Common myeloid progenitor, CD34-positive (primary cell): Measurements from ENCODE around the gene ARHGAP15.

Experiments
- CTCF ChIA-PET: fragments of 350-600 bp; sonication (Branson Sonifier 250); formaldehyde crosslinking; loops from one replicate; lab custom pipeline; 2021; ENCODE audit warnings: antibody characterized with exemption; lab: Charles Lee
- POLR2A ChIA-PET: fragments of 350-600 bp; sonication (Branson Sonifier 250); formaldehyde crosslinking; loops from one replicate; lab custom pipeline; 2021; ENCODE audit warnings: antibody characterized with exemption; lab: Charles Lee
- DNase-seq, 3 donors: peaks; one replicate each; pipeline versions ENCODE4 v3.0.0 to v3.0.0-alpha.2; 2013
- H3K27ac ChIP-seq, 2 experiments: 1 replicate in 1 of 2; 2 replicates in 1 of 2; pipeline ENCODE4 v1.7.0; 2013; ENCODE audit warnings: inconsistent platforms in 2 of 2, low read length in 2 of 2, mild to moderate bottlenecking in 2 of 2, low read depth in 1 of 2, moderate library complexity in 1 of 2; ENCODE audit not compliant: severe bottlenecking in 2 of 2, insufficient read depth in 1 of 2, poor library complexity in 1 of 2
- H3K27me3 ChIP-seq, 5 experiments: replicated peaks in 2 of 5; 1 replicate in 3 of 5; 2 replicates in 2 of 5; pipeline versions ENCODE4 v1.6.1 to v1.7.0; 2013; ENCODE audit warnings: low read length in 4 of 5, mild to moderate bottlenecking in 2 of 5, moderate library complexity in 2 of 5, inconsistent platforms in 1 of 5; ENCODE audit not compliant: insufficient read depth in 5 of 5, control insufficient read depth in 4 of 5
- H3K36me3 ChIP-seq, 4 experiments: 1 replicate in 2 of 4; 2 replicates in 2 of 4; pipeline versions ENCODE4 v1.6.1 to v1.7.0; 2013; ENCODE audit warnings: low read length in 3 of 4, control low read depth in 1 of 4, mild to moderate bottlenecking in 1 of 4; ENCODE audit not compliant: control insufficient read depth in 4 of 4, insufficient read depth in 4 of 4
- H3K4me1 ChIP-seq, 4 experiments: 1 replicate in 3 of 4; 2 replicates in 1 of 4; pipeline versions ENCODE4 v1.6.1 to v1.7.1; 2013; ENCODE audit warnings: low read length in 3 of 4, mild to moderate bottlenecking in 3 of 4, control low read depth in 1 of 4, inconsistent platforms in 1 of 4, moderate library complexity in 1 of 4; ENCODE audit not compliant: control insufficient read depth in 4 of 4, insufficient read depth in 4 of 4; ENCODE audit errors: control extremely low read depth in 1 of 4
- H3K4me3 ChIP-seq, 7 experiments: 1 replicate in 4 of 7; 2 replicates in 3 of 7; pipeline versions ENCODE4 v1.5.1 to v1.7.0; 2013; ENCODE audit warnings: mild to moderate bottlenecking in 7 of 7, low read length in 6 of 7, moderate library complexity in 6 of 7, inconsistent platforms in 2 of 7, low read depth in 2 of 7, control low read depth in 1 of 7; ENCODE audit not compliant: insufficient read depth in 4 of 7, control insufficient read depth in 1 of 7; ENCODE audit errors: extremely low read depth in 1 of 7
- H3K9me3 ChIP-seq, 5 experiments: 1 replicate in 4 of 5; 2 replicates in 1 of 5; pipeline versions ENCODE4 v1.6.1 to v1.7.1; 2013; ENCODE audit warnings: low read length in 4 of 5, mild to moderate bottlenecking in 2 of 5, inconsistent platforms in 1 of 5, low read depth in 1 of 5, moderate library complexity in 1 of 5; ENCODE audit not compliant: control insufficient read depth in 4 of 5, insufficient read depth in 2 of 5; ENCODE audit errors: control extremely low read depth in 1 of 5
- WGBS: methylation state at CpG from one replicate; pipeline ENCODE4 v1.1.5; 2013; ENCODE audit not compliant: insufficient coverage; 5-methylcytosine and 5-hydroxymethylcytosine counted together

Gene ARHGAP15

DNA sequence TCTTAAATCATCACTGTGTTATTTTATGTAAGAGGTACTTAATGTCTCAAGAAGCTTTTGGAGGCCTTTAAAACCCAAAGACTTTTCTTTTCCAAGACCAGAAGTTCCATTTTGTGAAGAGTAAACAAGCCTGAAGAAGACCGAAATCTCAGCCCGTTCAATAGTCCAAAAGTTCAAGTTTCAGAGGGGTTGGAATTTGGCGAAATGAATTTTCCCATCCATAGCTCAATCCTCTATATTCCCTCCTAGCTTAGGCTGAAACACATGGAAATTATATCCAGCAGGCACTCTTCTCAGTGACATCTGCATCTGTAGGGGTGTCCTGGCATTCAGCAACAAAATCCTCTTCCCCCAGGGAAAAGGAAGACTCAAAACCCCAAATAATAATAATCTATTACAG, 344.6 kb downstream of the ARHGAP15 start:
- no peak overlapping the region for H3K4me3 ChIP-seq
- no peak for DNase-seq
- ChIA-PET POLR2A (no interaction called here), CTCF (no interaction called here)
- H3K9me3 ChIP-seq = no peaks in the 10 kb centered on the region
- H3K27me3 ChIP-seq = no peaks in the 10 kb centered on the region
- WGBS = 95% methylated on average over 3 of the region's 3 CpGs
- H3K36me3 ChIP-seq = peaks cover 6 to 14% (median 10%) of the 10 kb centered on the region in 4 experiments
- H3K4me1 ChIP-seq = peaks cover 0 to 2% (median 0%) of the 10 kb centered on the region in 4 experiments
- H3K27ac ChIP-seq = no peak overlapping the region

DNA sequence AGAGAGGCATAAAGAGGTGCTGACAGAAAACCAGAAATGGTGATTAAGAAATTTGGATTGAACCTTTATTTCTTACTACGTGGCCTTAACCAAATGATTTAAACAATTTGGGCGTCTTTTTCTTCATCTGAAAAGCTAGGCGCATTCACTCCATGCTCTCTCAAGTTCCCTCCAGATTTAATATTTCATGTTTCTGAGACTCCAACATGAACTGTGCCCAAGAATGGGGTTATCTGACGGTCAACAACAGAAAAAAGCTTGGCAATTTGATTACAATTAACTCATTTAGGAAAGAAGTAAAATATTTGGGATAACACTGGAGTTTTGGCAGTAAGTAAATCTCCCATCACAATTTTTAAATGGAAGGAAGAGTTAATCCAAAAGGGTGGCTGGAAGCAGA, 345.4 kb downstream of the ARHGAP15 start:
- Histone ChIP-seq H3K27me3 (no peaks in the 10 kb centered on the region), H3K4me1 (peaks cover 0 to 2% (median 0%) of the 10 kb centered on the region in 4 experiments), H3K36me3 (peaks cover 6 to 14% (median 10%) of the 10 kb centered on the region in 4 experiments), H3K4me3 (no peak overlapping the region), H3K9me3 (no peaks in the 10 kb centered on the region), H3K27ac (no peak overlapping the region)
- CTCF ChIA-PET = no interaction called here
- DNase-seq = no peak
- 96% methylated on average over 3 of the region's 4 CpGs for WGBS
- POLR2A ChIA-PET = no interaction called here

DNA sequence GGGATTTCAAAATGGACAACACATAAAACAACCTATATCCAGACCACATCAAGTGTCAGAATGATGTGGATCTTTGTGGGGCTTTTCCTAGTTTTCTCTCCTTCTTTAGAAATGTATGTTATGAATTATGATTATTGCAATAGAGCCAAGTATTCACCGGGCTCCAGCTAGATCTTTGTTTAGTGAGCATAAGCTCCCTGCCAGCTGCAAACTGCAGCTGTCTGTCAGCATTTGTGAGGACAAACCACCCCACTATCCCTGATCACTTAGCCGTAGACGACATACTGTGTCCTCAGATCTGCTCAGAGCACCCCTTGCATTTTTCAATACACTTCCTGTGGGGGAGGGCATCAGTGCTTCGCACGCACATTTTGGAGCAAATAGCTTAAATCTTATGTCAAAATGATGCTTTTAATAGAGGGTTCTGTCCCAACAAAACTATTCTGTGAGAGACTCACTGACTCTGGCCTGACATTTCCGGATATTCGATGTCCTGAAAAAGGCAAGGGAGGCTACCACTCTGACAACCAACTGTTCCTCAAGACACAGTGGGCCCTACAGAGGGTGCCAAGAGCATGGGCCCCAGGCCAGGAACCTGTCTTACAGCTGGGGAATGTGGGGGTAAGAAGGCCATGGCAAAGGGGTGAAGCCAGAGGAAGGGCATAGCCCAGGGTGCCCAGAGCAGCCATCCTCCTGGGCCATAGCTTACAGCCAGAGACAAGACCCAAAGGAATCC, 346.0 kb downstream of the ARHGAP15 start:
- CTCF ChIA-PET = no interaction called here
- WGBS = 92% methylated on average over 5 of the region's 7 CpGs
- no peak overlapping the region for H3K4me3 ChIP-seq
- POLR2A ChIA-PET = no interaction called here
- H3K4me1 ChIP-seq = peaks cover 0 to 3% (median 0%) of the 10 kb centered on the region in 4 experiments
- peaks cover 6 to 14% (median 10%) of the 10 kb centered on the region in 4 experiments for H3K36me3 ChIP-seq
- H3K27me3 ChIP-seq = no peaks in the 10 kb centered on the region
- H3K27ac ChIP-seq = no peak overlapping the region
- DNase-seq = no peak
- no peaks in the 10 kb centered on the region for H3K9me3 ChIP-seq

DNA sequence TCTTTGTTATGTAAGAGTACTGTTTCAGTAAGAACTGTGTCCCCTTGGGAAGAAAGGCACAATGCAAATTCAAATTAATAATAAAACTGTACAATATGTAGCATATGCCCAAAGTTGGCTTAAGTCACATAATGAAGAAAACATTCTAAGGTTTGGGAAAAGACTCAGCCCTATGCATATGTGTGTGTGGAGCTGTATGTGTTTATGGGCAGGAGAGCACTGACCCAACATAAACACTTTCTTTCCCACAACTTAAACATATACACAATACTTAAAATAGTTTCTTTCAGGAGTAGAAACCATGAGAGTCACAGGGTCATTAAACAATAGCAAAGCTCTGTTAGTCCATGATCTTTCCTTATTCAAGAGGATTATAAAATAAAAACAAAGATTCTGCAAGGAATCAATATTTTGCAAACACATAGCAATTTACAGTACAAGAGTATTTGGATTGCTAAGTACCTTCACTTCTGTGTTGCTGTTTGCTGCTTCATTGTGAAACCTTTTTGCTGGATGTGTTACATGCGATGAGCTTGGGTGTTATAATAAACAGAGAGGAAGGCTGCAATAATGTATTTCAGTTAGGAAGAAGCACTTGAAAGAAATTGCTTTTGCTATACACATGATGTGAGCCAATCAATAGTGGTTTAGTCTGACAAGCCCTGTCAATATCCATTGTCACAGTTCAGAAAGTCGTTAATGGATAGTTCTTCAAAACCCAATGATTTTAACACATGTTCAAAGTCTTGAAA, 347.3 kb downstream of the ARHGAP15 start:
- 100% methylated on average over 2 of the region's 2 CpGs for WGBS
- Histone ChIP-seq H3K4me3 (no peak overlapping the region), H3K27me3 (no peaks in the 10 kb centered on the region), H3K4me1 (peaks cover 0 to 8% (median 0%) of the 10 kb centered on the region in 4 experiments), H3K9me3 (no peaks in the 10 kb centered on the region), H3K36me3 (peaks cover 6 to 12% (median 9%) of the 10 kb centered on the region in 4 experiments), H3K27ac (no peak overlapping the region)
- DNase-seq = no peak
- ChIA-PET POLR2A (no interaction called here), CTCF (interaction anchor here (1.3 kb wide), 1 partner anchor 13 kb away, joined by 4 read pairs; no protein-coding TSS in a partner anchor)

DNA sequence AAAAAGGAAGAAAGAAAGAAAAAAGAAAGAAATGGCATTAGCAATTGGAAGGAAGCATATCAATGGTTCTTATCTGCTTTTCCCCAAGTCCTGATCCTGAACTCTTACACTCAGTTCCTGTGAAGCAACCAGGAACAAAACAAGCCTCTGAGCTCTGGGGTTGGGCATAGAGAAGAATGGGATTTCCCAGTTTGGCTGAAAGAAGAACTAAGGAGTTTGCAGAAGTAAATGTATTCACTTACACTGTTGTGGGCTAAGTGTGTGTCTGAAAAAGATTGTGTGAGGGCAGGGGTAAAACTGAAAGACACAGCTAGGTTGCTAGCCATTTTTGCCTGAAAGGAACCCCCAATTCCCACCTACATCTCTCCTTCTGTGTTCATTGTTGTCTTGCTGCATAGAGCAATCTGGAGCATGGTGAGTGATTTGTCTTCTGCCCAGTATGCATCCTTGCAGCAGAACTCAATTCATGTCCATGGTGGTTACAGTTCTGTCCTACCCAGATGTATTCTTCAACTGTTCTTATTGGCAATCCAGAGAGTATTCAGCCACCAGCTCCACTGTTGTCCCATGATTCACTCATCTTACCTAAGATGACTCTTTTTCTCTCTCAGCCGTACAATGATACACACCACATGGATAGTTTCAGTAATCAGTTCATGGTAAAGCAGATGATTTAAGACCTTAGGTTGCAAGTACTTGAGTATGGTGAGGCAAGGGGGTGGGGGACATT, 348.7 kb downstream of the ARHGAP15 start:
- H3K4me1 ChIP-seq = peaks cover 2 to 20% (median 10%) of the 10 kb centered on the region in 4 experiments
- ChIA-PET POLR2A (no interaction called here), CTCF (no interaction called here)
- no CpG with 5 or more reads among the region's 1 CpG for WGBS
- no peaks in the 10 kb centered on the region for H3K27me3 ChIP-seq
- H3K36me3 ChIP-seq = peaks cover 4 to 11% (median 6%) of the 10 kb centered on the region in 4 experiments
- peak in 2 of 3 donors; percentile 37 to 44 for DNase-seq
- no peak overlapping the region for H3K27ac ChIP-seq
- no peak overlapping the region for H3K4me3 ChIP-seq
- H3K9me3 ChIP-seq = no peaks in the 10 kb centered on the region

DNA sequence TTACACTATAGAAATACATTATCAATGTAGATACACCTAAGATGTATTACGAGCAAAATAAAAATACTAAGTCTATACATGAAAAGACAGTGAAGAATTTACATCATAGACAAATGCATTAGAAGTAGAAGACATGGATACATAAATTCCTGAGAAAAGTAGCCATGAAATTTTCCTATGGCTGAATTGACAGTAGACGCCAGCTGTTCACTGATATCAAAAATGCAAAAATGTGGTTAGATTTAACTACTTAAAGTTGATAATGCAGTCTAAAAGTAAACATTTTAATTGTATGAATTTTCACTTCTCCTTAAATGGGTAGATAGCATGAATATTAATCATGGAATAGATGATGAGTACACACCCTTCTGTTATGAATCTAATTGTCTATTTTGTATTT, 350.9 kb downstream of the ARHGAP15 start:
- Histone ChIP-seq H3K9me3 (no peaks in the 10 kb centered on the region), H3K27me3 (no peaks in the 10 kb centered on the region), H3K27ac (no peak overlapping the region), H3K36me3 (peaks cover 0 to 8% (median 2%) of the 10 kb centered on the region in 4 experiments), H3K4me1 (peaks cover 3 to 21% (median 10%) of the 10 kb centered on the region in 4 experiments), H3K4me3 (no peak overlapping the region)
- CTCF ChIA-PET = no interaction called here
- POLR2A ChIA-PET = no interaction called here
- WGBS = no CpG with 5 or more reads among the region's 2 CpGs
- no peak for DNase-seq
